OCI-LY3 (cell line): ENCODE measurements around the gene C12orf42.

Source experiments
- CTCF ChIP-seq: fragments of 200-600, 300-600 bp; sonication (generic); IDR thresholded peaks from 2 replicates; pipeline ENCODE4 v1.5.1; 2014; ENCODE audit warnings: antibody characterized with exemption, low read length, low read depth
- EZH2phosphoT487 ChIP-seq: fragments of 200-600 bp; shearing (Covaris generic); IDR thresholded peaks from 2 replicates; pipeline ENCODE4 v1.6.1; 2018; ENCODE audit warnings: antibody characterized with exemption, mixed run types, low read depth

- TF ChIP-seq CTCF, result no peak
- no peak for TF ChIP-seq EZH2phosphoT487
Measured at GRCh38 chr12:103469719-103470118, 26.0 kb downstream of the C12orf42 start.
